ENCODE data around the gene R3HDM2.

GRCh38 chr12:57474430-57474829, 43.6 kb upstream of the R3HDM2 start:
- TF ChIP-seq POLR2AphosphoS5 (IDR thresholded peaks at IDR 0.05; ENCODE audit: low read depth, low read length) (no peak), REST (IDR thresholded peaks at IDR 0.05; ENCODE audit: insufficient read depth in 1 of 2, low read depth in 2 of 2, low read length in 2 of 2) (no peak)

Measured in PFSK-1 (cell line).